Measurements from ENCODE around the gene MLLT10. TPM values are rescaled to one million over a fixed set of nuclear protein-coding genes. Genes with fewer than 3 reads are reported as not detected.

The MLLT10 gene
- total RNA-seq (2022; extraction: Qiagen RNA extraction) = 24.0 to 38.5 TPM (median 33.2 TPM) in 5 replicates

DNA sequence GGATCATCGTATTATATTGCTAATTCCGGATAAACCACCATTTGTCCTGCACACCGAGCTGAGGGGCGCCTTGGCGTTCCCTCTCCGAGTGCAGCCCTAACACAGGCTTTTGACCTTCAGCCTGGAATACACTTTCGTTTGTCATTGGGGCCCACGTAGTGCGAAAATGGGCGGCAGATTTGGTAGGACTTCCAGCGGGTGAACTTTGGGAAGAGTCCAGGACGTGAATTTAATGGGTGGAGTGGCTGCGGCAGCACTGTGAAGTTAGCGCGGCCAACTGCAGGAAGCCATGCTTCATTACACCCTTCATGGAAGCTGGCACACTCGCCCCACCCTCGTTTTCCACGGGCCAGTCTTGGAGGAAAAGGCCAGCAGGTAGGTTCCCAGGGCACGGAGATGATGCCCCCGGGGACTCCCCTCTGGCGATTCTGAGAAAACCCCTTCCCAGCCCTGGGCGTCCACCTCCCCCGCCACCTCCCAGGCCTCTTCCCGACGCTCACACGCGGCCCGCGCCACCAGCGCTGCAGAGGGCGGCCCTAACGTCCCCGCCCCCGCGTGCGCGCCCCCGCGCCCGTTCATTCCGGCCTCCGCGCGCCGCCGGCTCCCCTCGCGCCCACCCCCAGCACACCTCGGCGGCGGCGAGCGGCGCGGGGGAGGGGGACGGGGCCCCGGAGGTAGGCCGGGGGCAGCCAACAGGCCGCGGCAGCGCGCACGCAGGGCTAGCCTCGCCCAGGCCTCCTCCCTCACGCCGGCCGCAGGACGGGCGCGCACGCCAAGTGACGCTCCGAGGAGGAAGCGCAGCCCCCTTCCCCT is at the start of gene MLLT10:
TSS of gene MLLT10 (plus strand) at position 766 of the 813 bp plus-strand sequence. CDS start 413 bp downstream, outside the sequence.

DNA sequence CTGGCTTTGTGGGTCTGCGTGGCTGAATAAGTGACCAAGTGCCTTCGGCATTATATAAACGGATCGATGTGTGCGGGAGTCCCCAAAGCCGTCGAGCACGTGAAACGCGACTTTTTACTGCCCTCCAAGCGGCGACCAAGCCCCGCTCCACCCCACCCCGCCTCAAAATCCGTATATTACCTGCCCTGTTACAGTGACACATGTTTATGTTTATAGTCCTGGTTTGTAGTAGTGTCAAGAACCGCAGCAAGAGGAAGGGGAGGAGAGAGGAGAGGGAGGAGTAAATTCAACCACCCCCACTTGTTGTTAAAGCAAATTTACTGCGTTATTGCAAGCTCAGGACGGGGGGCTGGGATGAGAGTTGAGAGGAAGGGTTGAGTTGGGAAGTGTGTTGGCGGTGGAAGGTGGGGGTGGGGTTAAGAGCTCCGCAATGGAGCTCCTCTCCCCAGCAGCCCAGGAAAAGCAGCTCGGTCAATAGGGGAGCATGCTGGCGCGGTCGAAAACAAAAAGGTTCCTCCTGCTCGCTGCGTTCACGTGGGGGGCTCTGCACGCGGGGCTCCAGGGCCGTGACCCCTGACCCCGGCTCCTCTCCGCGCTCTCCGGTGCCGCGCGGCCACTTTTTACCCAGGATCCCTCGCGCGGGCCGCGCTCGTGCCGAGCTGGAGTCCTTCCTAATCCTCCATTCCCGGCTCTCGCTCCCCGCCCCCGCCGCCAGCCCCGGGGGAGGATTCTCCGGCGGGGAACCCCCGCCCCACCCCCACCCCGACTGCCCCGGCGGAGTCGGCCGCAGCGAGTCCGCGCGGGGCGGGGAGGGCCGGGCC is 8.5 kb upstream of the MLLT10 start, which contains the start of gene SKIDA1:
TSS of gene SKIDA1 (minus strand) at position 316 of the 821 bp plus-strand sequence. CDS start 7,860 bp downstream, outside the sequence.

Other genes with a start within 250 kb of the MLLT10 start
- 0.96 to 1.4 TPM (median 1.2 TPM) in 5 replicates for gene SKIDA1, start 8.6 kb upstream of the MLLT10 start, total RNA-seq (2022; extraction: Qiagen RNA extraction)